GM19238 (cell line): ENCODE measurements around the gene EPAS1.

ENCODE experiments used
- DNase-seq: peaks from one replicate; pipeline ENCODE4 v3.0.0; 2011; ENCODE audit warnings: low spot score; ENCODE audit not compliant: insufficient read length

EPAS1 gene

DNA sequence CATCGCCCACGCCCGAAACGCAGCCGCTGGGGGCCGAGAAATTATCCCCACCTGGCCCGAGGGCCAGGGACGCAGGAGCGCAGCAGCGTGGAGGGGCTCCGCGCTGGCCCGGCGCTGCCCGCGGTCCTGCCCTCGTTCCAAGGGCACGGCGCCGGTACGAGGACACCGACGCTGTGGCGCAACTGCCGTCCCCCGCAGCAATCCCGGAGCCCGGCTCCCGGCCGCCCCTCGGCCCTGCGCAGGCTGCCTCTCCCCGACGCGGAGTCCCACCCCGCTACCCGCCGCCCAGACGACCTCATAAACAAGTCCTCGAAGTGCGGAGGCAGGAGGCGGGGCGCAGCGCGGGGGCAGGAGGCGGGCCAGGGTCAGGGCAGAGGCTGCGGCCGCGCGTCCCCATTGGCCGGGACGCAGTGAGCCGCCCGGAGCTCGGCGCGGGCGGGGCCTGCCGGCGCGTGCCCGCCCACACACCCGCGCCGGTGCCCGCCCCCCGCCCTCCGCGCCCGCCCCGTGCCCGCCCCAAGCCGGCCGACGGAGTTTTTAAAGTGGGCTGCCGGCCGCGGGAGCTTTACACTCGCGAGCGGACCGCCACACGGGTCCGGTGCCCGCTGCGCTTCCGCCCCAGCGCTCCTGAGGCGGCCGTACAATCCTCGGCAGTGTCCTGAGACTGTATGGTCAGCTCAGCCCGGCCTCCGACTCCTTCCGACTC lies at the start of gene EPAS1:
Gene EPAS1 (plus strand): TSS at position 568 of the 706 bp plus-strand sequence. CDS start 505 bp downstream, outside the sequence.
- DNase-seq = peak; percentile 89

DNA sequence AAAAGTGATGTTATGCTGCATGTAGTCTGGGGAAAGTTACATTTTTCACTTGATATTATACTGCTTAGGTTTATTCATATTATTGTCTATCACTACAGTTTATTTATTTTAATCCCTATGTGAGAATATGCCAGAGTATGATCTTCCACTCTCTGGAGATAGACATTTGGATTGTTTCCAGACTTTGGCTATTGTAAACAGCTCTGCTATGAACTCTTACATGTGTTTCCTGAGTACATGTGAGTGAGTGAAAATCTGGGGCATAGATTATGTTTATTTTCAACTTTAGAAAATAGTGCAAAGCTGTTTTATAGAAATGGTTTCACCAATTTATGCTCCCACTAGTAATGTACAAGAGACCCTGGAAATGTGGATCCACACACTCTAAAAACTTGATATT lies 49.0 kb upstream of the EPAS1 start:
- DNase-seq = no peak

DNA sequence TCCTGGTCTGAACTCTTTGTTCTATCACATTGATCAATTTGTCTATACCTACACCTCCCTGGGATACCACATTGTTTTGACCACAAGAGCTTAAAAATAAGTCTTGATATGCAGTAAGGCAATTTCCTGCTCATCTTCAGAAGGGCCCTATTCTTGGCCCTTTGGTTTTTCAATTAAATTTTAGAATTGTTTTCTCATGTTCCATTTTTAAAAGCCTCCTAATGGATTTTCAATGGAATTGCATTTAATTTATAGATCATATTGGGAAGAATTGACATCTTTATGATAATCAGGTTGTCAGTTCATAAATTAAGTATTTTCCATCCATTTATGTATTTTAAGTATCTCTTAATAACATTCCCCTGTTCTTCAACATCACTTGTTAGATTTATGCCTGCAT lies 47.6 kb upstream of the EPAS1 start:
- no peak for DNase-seq

DNA sequence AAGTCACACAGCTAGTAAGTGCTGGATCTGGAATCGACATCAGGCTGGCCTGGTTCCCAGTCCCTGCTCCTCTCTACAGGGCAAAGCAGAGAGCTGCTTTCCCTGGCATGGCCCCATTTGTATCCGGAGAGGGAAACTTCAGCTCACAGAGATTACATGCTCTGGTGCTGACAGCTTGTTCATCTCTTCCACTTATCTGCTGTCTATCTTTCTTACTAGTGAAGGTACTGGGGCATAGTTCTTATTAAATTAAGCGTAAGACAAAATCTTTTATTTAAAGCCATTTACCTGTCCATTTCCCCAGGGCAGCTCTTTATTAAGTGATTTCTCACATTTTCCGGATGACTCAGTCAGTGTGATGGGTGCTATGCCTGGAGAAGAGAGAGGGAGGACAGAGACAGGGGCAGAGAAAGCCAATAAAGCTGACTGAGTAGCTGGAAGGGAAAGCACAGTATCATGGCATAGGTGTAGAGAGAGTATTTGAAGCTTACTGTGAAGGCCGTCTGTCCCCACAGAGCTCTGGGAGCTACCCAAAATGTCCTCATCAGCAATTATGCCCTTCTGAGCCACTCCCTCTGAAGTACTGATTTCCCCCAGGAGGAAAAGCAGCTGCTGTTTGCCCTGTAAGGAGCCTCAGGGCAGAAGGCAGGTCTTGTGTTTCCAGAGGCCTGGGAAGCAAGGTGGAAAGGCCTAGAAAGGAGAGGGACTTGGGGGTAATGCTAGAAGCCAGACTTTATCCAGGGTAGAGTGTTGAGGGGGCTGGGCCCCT lies 44.1 kb upstream of the EPAS1 start:
- no peak for DNase-seq

DNA sequence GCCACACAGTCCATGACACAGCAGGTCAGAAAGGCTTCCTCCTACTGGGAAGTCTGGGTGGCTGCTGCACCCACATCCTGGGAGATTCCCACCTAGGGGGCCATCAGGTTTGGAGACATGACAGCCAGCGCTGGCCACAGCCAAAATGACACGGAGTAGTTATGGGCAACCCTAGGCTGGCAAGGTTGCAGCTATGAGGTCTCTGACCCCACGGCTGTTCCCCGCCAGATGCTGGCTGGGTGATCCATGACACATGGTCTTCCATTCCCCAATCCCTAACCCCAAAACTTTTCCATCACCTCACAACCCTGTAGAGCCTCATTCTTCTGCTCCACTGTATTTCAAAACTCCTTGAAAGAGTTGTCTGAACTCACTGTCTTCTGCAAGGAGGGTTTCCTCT lies 42.7 kb upstream of the EPAS1 start:
- DNase-seq = no peak

DNA sequence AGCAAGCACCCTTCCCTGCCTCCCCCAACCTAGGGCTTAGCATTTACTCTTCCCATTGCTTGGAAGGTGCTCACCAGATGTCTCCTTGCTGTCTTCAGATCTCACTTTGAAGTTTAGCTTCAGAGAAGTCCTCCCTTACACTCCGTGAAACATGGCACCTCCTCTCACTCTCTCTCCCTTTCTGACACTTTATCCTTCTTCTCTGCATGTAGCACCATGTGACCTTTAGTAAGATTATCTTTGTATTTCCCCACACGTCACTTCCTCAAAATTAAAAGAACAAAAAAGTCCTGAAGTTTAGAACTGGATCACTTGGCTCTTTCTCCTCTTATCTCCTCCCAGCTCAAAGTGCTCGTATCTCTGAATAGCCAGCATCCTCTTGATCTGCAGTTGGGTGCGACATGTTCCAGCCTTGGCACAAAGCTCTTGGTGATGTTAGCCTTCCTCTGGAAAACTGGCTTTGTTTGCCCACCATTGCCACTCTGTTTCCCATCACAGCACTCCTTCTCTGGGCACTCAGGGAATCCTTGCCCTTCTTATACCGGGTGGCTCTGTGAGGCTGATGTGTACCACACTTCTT lies 40.6 kb upstream of the EPAS1 start:
- no peak for DNase-seq

DNA sequence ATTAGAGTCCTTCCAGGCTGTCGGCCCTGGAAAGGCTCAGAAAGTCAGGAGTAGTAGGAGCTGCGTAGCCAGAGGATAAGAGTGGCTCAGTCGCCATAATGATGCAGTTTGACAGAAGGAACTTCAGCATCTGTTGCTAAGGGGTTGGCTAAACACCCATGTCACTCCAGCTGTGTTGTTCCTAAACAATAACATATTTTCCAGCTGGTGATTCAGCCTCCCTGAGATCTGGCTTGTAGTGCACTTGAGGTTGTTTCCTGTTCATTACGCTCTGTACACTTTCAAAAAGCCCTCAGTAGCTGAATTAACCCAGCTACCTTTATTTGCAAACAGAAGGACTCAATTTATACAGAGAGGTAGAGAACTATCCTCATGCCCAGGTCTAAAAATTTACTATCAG lies 39.7 kb upstream of the EPAS1 start:
- DNase-seq = no peak

DNA sequence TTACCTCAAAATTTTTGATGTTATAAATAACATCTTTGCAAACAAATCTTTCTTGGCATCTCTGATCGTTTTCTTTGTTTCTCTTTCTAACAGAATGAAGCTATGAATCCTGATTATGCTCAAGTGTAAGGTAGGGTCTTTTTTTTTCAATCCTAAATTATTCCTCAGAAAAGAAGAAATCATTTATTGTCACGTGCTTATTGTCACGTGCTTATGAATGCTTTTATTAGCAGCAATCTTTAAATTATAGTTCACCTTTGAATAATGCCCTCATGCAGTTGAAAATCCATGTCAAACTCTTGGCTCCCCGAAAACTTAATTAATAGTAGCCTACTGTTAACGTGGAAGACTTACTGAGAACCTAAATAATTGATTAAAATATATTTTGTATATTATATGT lies 39.2 kb upstream of the EPAS1 start:
- DNase-seq = no peak

DNA sequence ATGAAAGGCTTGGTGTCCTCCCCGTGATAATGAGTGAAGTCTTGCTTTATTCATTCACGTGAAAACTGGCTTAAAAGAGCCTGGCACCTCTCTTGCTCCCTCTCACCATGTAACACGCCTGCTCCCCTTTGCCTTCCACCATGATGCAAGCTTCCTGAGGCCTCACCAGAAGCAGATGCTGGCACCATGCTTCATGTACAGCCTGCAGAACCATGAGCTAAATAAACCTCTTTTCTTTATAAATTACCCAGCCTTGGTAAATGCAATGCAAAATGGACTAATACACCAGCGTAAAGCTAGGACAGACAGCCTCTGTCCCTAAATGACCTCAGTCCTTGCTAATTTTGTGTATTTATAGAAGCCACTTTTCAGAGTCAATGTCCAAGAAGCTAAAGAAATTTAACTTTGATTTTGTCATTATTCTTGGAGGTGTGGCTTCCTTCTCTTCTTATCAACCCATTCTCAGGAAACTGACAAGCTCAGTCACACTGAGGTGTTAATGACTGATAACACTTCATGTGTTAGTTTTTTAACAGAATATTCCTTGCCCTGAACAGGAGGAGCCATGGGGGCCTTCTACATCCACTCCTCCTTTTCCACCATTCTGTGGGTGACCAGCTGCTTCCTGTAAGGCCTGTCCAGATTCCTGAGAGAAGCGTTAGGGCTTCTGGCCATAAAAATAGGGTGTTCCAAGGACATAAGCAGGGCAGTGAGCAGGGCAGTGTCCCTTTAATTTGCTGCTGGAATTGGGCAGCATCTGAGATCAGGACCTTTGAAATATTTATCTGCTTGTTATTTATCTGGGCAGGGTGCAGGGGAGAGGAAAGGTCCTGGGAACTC lies 38.0 kb upstream of the EPAS1 start:
- DNase-seq = no peak

DNA sequence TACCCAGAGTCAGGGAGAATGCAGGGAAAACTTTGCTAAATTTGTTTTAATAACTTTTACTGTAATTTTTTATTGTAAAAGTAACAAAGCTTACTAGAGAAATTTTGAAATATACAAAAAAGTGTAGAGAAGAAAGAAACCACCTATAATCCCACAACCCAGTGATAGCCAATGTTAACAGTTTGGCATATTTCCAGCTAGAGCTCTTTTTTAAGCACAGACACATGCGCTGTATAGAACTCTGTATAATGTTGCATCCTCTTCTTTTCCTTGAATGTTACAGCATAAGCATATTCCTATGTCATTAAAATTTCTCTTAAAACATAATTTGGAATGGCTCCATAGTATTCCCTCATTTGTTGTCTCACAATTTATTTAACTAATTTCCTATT lies 37.4 kb upstream of the EPAS1 start:
- no peak for DNase-seq

DNA sequence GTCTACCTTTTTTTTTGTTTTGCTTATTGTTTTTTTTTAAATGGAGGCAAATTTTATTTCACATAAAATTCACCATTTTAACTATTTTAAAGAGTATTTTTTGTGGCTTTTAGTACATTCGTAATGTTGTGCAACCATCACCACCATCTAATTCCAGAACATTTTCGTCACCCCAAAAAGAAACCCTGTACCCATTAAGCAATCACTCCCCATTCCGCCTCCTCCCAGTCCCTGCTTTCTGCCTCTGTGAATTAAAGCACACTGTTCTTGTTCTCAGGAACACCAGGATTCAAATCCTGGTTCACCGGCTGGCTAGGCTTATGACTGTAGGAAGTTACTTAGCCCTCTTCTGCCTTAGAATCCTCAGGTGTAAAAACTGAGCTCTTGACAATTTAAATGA lies 36.9 kb upstream of the EPAS1 start:
- DNase-seq = no peak

DNA sequence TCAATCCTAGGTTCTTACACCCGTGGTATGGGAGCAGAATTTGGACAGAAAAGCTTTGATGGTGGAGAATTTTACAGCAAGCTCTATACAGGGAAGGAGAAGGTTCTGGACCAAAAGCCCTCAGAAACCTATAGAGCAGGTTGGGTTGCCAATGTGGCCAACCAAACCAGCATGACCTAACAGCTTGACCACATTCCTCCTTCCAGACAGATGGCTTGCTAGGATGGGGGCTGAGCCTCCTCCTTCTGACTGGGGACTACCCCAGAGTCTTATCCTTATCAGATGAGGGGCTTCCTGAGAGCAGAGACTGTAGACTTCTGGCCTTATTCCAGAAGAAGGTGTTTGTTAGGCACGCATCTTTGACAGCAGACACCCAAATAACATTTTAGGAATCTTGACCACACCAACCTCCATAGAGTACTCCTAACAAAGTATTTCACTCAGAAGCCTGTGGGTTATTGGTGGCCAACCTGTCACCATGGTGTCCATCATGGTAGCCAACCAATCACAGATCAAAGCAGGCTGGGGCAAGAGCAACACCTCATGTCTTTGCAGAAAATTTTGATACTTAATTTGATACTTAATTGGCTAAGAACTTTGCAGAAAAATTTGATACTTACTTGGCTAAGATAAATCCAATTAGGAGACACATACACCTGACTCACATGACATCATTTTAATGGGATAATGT lies 34.8 kb upstream of the EPAS1 start:
- no peak for DNase-seq

DNA sequence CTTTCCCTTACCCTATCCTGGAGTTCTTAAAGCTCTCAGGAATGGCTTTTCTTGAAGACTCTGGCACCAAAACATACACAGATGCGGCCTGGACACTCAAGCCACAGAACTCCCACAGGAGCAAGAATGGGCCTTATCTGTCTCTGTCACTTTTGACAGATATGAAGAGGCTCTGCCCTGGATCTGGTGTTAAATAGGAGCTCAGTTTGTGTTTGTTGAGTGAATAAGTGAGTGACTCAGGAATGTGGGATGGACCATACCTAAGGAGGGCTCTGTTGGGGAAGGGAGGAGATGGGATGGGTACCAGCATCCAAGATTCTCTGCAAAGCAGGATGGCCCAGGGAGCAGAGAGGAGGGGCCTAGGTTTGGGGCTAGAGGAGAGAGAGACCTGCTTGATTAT lies 33.9 kb upstream of the EPAS1 start:
- no peak for DNase-seq

DNA sequence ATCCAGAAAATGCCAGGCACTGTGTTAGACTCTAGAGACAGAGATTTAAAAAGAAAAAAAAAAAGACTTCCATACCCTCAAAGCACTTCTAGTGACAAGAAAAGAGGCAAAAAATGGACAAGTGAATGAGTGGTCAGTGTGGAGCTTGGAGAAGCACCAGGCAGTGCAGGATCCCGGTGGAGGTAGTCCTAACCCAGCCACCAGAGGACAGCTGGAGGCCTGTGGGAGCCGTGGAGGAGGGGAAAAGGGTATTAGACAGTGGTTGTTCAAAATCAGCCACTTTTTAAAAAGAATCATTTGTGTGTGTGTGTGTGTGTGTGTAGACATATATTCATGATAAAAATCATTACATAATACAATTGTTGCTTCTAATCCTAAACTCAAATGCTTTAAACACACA lies 32.8 kb upstream of the EPAS1 start:
- no peak for DNase-seq

DNA sequence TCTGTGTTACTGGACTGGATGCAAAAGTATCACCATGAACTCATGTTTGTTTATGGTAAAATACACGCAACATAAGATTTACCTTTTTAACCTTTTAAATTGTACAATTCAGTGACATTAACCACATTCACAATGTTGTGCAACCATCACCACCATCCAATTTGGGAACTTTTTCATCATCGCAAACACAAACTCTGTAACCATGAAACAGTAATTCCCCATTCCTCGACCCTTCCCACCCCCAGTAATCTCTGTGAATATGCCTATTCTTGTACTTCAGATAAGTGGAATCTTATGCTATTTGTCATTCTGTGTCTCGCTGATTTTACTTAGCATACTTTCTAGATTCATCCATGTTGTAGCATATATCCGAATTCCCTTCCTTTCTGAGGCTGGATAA lies 31.1 kb upstream of the EPAS1 start:
- no peak for DNase-seq

DNA sequence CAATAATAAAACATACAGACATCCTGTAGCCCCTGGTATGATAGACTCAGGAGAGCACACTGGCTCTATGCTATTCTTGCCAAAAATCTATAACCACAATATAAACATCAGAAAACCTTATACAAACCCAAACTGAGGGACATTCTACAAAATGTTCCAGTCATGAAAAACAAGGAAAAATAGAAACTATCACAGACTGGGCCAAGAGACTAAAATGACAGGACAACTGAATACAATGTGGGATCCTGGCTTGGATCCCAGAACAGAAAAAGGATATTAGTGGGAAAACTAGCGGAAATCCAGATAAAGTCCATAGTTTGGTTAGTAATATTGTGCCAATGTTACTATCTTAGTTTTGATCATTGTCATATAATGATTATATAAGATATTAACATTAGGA lies 29.6 kb upstream of the EPAS1 start:
- no peak for DNase-seq

DNA sequence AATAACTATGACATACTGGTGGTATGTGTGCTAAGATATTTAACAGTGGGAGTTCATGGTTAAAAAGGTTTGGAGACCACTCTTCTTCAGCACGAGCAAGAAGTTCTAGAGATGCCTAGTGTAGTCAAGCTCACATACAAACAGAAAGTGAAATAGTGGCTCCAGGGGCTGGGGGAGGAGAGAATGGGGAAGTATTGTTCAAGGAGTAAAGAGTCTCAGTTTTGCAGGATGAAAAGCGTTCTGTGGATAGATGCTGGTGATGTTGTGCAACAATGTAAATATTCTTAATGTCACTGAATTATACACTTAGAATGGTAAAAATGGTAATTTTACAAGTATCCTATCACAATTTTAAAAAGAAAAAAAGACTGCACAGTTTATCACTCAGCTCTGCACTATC lies 29.0 kb upstream of the EPAS1 start:
- no peak for DNase-seq

DNA sequence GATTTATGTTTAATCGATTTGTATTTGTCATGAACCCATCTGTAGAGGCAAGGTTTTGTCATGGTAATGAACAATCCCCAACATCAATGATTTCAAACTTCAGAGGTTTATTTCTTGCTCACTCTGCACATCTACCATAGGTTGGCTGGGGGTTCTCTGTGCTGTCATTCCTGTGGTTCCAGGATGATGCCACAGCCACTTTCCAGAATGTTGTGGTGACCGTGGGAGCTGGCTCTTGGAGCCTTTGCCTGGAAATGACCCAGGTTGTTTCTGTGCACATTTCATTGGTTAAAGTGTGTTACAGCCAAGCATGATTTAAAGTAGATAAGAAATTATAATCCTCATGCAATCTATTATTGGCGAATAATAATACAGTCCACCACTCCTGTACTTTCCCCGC lies 28.2 kb upstream of the EPAS1 start:
- no peak for DNase-seq

DNA sequence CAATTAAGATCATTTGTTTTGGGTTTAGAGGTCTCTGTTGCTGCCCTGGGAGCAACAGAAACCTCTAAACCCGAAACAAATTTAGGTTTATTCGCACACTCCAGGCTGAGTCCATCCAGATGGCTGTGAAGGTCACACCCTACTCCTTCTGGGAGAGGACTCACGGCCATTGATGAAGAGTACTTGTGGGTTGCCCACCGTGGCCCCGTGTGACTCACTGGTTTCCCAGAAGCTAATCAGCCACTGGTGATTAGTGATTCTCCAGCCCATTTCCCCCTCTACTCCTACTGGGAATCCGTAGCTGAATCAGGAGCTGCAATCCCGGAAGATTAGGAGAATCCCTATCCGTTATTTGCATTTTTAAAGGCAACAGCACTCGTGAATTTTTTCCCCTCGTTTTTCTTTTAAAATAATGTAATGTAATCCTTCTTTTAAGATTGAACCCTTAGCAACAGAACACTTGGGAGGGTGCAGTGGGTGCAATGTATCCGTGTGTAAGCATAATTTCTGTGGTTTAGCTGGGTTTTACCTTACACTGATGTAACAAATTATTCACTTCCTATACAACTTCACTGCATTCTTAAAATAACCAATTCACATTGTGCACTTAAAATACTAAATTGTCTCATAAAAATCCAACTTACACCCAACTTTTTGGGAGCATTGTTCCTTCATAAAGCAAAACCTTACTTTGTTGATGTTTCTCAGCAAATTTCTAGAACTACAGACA lies 27.5 kb upstream of the EPAS1 start:
- DNase-seq = no peak

DNA sequence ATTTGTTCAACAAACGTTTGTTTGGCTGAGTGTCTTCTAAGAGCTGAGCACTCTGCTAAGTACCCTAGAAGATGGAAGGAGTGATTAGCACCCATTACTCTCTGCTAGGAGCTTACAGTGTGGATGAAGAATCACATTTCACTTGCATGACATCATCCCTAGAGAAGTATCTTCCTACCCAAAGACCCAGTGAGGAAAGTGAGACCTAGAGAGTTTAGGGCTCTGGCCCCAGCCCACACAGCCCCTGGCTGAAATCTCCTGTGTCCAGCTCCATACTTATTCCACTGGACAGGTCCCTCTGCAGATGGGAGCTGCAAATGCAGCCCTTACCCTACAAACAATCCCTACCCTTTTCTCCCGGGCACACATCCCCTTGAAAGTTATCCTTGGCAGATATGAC lies 26.8 kb upstream of the EPAS1 start:
- no peak for DNase-seq
